GM18508 (cell line): Measurements from ENCODE around the gene EVC2.
"Not testable (repeated sequence)": the region's sequence is repeated elsewhere in the genome, so short reads cannot be mapped to it uniquely, and the experiment has no call there.

Source experiments
- ATAC-seq: cut with Tn5 transposase; IDR thresholded peaks from one replicate; pipeline ENCODE4 v1.9.1; 2021; ENCODE audit warnings: moderate number of reproducible peaks; ENCODE audit not compliant: insufficient read depth, unreplicated experiment

The EVC2 gene

GRCh38 chr4:5636766-5637670 is 71.3 kb downstream of the EVC2 start:
- no peak for ATAC-seq

DNA sequence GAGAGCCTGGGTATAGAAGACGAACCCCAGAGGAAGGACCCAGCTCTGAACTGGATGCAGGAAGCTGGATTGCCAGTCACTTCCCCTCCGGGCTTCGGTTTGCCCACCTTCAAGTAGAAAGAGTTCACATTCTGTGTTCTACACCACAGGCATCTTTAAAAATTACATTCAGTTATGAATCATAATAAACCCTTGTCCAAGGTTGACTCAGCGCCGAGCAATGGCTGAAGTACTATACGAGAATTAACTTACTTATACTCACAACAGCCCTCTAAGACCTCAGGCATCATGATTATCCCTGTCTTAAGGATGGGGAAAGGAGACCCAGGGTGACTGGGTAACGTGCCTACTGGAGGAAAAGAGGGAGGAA is 72.5 kb downstream of the EVC2 start:
- ATAC-seq, result no peak

DNA sequence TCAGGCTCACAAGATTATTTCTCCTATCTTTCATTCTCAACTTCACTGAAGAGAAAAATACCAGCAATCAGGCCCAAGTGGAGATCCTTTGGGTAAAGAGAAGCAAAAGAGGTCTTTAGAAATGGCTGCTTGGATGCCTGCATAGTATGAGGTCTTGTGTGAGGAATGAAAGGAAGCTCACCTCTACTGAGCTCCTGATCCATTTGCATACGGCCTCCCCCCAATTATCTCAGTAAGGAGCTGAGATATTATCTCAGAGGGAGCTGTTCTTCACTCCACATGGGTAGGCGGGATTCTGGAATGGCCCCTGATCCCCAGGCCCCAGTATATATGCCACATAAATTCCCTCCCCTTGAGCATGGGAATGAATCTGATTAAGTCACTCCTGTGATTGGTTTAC is 75.8 kb downstream of the EVC2 start:
- no peak for ATAC-seq

GRCh38 chr4:5632066-5632440 is 76.3 kb downstream of the EVC2 start:
- ATAC-seq, result no peak

DNA sequence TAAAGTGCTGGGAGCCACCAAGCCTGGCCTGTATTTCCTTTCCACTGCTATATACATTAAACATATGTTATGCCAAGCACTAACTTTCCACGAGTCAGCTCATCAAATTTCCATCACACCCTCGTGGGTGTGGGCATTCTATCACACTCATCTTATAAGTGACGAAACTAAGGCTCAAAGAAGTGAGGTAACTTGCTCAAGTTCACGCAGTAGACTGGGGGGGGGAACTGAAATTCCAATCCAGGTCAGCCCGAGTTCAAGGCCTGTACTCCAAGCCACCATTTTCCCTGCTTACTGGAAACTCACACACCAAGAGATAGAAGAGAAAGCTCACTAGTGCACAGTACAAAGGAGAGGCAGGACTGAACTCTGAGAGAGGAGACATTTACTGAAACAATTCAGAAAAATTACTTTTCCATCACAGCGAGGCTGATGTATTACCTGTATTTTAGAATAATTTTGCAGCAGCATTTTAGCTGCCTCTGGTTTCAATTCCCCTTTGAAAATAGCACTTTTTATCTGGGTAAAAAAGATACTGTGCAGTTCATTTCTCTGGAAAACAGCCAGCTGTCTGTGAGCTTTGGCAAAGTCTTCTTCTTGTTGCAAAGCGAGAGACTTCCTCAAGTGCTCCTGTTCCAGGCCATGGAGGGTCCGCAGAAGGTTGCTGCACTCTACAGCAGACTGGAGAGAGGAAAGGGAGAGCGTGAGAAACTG is 76.8 kb downstream of the EVC2 start:
- no peak for ATAC-seq

DNA sequence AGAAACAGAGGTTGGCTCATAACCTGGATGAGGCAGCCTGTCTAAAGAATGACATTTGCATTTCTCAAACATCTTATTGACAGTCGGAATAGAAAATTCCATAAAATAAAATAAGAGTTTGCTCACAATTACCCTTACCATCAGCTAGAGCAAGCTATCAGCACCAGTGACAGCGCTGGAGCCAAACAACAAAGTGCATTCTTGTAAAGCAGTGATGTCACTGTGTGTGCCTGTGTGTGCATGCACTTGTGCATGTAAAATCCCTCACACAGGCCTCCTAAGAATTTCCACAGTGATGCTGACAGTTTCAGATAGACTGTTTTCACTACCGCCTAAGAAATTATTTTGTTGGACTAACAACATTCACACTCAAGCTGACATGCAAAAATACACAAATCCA is 77.6 kb downstream of the EVC2 start:
- no peak for ATAC-seq

- no peak for ATAC-seq
Measured at GRCh38 chr4:5629542-5629941, 78.8 kb downstream of the EVC2 start.

- no peak for ATAC-seq
Measured at GRCh38 chr4:5626913-5627312, 81.4 kb downstream of the EVC2 start.

DNA sequence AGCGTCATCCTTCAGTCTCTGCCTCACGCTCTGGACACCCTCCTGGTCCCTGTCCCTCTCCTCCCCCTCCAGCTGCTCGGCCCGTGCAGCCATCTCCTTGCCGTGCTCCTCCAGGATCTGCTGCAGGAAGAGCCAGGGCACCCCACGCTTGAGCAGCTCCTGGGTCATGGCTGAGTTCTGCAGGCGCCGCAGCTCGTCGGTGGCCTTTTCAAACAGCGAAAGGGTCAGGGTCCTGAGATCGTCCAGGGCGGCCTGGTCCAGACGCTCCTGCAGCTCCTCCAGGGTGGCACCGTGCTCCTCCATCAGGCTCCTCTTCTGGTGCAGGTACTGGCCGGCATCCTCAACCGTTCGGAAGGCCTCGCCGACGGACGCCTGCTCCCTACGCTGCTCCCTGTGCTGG is 85.8 kb downstream of the EVC2 start:
- ATAC-seq, result no peak

DNA sequence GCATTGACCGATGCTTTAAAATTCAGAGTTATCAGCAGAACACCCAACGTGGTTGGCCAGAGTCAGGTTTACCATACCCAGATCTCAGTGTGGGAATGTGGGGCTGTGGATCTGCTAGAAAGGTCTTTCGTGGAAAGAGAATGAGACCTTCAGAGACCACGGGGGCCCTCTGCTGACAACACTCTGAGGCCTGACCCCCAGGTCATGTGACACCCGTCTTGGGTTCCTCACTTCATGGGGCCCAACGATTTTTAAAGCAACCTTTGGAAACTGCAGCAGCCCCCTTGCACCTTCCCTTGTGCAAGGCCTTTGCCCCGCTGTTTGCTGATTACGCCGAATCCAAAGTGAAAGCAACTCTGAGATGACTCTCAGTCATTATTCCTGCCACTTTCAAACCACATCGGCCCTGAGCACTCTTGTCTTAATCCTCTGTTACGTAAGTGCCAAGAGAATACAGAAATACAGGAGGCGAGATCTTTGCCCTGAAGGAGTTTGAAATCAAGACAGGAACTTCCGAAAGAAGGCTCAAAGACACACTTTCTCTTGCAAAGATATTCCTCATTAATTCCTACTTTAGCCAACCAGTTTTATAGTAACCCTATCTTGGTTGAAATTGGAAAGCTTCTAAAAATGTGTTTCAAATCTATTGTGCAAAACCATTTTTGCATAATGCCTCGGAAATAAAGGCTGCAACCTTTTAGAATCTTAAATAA is 88.3 kb downstream of the EVC2 start:
- no peak for ATAC-seq

GRCh38 chr4:5618051-5618960 is 90.1 kb downstream of the EVC2 start:
- no peak for ATAC-seq

- no peak for ATAC-seq
Measured at GRCh38 chr4:5616331-5616950, 91.9 kb downstream of the EVC2 start.

GRCh38 chr4:5615496-5616075 is 92.8 kb downstream of the EVC2 start:
- ATAC-seq, result no peak

DNA sequence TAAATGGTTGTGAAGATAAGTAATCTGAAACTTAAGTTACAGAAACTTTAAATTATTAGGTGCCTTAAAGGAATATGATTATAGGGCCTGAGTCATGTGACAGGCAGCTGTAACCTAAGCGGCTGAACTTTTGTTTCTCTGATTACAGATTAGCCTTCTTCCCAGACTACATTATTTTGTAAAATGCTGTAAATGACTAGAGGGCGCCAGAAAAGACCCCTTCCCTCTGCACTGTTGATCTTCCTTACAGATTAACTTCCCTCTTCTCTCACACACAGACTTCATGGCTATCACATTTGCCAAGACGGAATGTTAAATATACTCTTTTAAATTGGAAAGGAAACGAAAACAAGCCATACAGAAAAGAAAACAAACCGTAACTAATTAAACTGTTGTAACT is 96.6 kb downstream of the EVC2 start:
- ATAC-seq, result no peak

- ATAC-seq, result no peak
Measured at GRCh38 chr4:5609306-5610007, 98.9 kb downstream of the EVC2 start.

DNA sequence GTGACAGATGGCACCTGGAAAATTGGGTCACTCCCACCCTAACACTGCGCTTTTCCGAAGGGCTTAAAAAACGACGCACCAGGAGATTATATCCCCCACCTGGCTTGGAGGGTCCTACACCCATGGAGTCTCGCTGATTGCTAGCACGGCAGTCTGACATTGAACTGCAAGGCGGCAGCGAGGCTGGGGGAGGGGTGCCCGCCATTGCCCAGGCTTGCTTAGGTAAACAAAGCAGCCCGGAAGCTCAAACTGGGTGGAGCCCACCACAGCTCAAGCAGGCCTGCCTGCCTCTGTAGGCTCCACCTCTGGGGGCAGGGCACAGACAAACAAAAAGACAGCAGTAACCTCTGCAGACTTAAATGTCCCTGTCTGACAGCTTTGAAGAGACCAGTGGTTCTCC is 114.5 kb downstream of the EVC2 start:
- ATAC-seq, result not testable (repeated sequence)

DNA sequence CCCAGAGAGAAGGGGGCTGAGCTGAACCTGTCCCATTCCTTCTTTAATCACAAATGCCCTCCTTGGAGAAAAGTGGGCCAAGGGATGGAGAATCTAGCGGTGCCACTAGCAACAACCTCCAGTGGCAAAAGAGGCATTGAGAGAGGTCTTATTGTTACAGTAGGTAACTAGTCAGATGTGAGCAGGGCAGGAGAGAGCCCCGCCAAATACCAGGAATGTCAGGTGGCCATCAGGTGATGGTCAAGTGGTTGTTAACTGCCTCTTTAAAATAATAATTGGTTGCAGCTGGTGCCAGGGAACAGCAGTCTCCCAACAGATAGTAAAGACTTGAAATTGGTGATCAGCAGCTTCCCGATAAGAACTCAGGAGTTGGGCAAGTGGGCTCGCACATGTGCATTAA is 116.1 kb downstream of the EVC2 start:
- no peak for ATAC-seq

DNA sequence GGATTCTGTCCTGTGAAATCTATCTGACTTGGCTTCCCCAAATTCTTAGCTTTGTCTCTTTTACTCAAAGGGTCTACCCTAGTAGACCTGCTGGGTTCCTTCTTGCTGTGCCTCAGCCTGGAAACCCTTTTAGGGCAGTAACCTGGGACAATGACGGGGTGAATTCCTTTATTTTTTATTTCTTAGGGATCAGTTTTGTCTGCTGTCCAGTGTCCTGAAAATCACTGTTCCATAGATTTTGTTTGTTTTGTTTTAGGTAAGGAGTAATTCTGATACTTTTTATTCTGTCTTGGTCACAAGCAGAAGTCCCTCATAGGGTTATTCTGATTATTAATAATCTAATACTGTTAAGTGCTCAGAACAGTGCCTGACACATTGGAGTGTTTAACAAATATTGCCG is 118.9 kb downstream of the EVC2 start:
- no peak for ATAC-seq

GRCh38 chr4:5588046-5588445 is 120.3 kb downstream of the EVC2 start:
- ATAC-seq, result no peak
